ENCODE results near the gene PTH2R.
"Not testable (repeated sequence)": the region's sequence is repeated elsewhere in the genome, so short reads cannot be mapped to it uniquely, and the experiment has no call there.

The PTH2R gene

DNA sequence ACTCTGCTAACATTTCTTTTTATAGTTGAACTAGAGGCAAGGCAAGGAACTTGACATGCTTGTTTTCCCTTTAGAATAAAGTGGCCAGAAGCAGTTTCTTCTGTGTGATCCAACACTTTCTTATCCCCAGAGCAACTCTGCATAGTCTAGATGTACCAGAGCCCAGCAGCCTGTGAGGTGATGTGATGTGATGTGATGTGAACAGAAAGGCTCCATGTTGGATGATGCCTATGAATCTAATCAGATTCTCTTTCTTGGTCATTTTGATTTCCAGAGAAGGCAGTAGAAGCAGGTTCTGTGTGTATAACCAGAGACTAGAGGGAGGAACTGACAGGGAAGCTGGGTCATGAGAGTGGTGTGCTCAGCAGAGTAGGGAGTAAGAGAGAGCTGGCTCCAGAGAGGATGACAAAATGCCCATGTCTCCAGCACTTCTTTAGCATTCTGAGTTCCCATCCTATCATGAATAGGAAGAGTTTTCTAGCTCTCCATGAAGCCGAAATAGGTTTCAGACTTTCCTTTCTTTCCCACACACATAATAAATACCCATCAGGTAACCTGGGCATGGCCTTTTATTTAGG, 31.0 kb upstream of the PTH2R start:
- Histone ChIP-seq H3K4me2 (ENCODE audit: low read length) (no peak overlapping the region), H3K14ac (ENCODE audit: low read length) (no peak overlapping the region), H4K8ac (ENCODE audit: low read depth, low read length) (no peak overlapping the region), H2BK5ac (ENCODE audit: low read depth, low read length, poor library complexity) (no peak overlapping the region), H3K36me3 (ENCODE audit: control insufficient read depth in 1 of 2, insufficient read depth in 2 of 2, low read length in 2 of 2) (no peaks in the 10 kb centered on the region), H4K91ac (ENCODE audit: low read depth, low read length) (no peak overlapping the region), H3K9me3 (ENCODE audit: insufficient read depth, low read depth, low read length) (no peaks in the 10 kb centered on the region), H3K4me3 (ENCODE audit: low read depth, low read length) (no peak overlapping the region), H3K9ac (ENCODE audit: low read length) (no peak overlapping the region), H2AK5ac (ENCODE audit: low read length) (no peak overlapping the region), H2BK12ac (ENCODE audit: low read length) (no peak overlapping the region), H2AFZ (ENCODE audit: insufficient read depth, low read length, poor library complexity) (no peak overlapping the region), H3K4me1 (ENCODE audit: control insufficient read depth in 1 of 2, insufficient read depth in 2 of 2, low read length in 2 of 2) (no peaks in the 10 kb centered on the region), H4K12ac (ENCODE audit: low read depth, low read length) (no peak overlapping the region), H3K27ac (ENCODE audit: low read depth, low read length) (no peak overlapping the region), H3K4ac (ENCODE audit: low read depth, low read length) (no peak overlapping the region), H3K18ac (ENCODE audit: low read length) (no peak overlapping the region), H2BK120ac (ENCODE audit: insufficient read depth, low read length, poor library complexity) (no peak overlapping the region), H3K23ac (ENCODE audit: low read length) (no peak overlapping the region), H3K79me2 (ENCODE audit: control insufficient read depth, insufficient read depth, low read length, poor library complexity) (no peaks in the 10 kb centered on the region), H3K27me3 (ENCODE audit: insufficient read depth, low read length) (no peaks in the 10 kb centered on the region), H3K79me1 (ENCODE audit: low read length) (no peaks in the 10 kb centered on the region)
- WGBS (ENCODE audit: extremely low coverage, insufficient coverage, insufficient read length), result no CpG with 5 or more reads among the region's 1 CpG
- DNase-seq, result no peak

- H3K4me3 ChIP-seq (ENCODE audit: low read depth, low read length); H3K9ac ChIP-seq (ENCODE audit: low read length); H4K12ac ChIP-seq (ENCODE audit: low read depth, low read length); H3K14ac ChIP-seq (ENCODE audit: low read length); DNase-seq; H3K27ac ChIP-seq (ENCODE audit: low read depth, low read length); H2BK120ac ChIP-seq (ENCODE audit: insufficient read depth, low read length, poor library complexity); H2BK5ac ChIP-seq (ENCODE audit: low read depth, low read length, poor library complexity); H2AK5ac ChIP-seq (ENCODE audit: low read length); H3K27me3 ChIP-seq (ENCODE audit: insufficient read depth, low read length); H3K4ac ChIP-seq (ENCODE audit: low read depth, low read length); H4K91ac ChIP-seq (ENCODE audit: low read depth, low read length); H3K36me3 ChIP-seq (ENCODE audit: control insufficient read depth in 1 of 2, insufficient read depth in 2 of 2, low read length in 2 of 2); H3K79me2 ChIP-seq (ENCODE audit: control insufficient read depth, insufficient read depth, low read length, poor library complexity); H3K9me3 ChIP-seq (ENCODE audit: insufficient read depth, low read depth, low read length); H3K18ac ChIP-seq (ENCODE audit: low read length); H4K8ac ChIP-seq (ENCODE audit: low read depth, low read length); H3K4me2 ChIP-seq (ENCODE audit: low read length); H3K79me1 ChIP-seq (ENCODE audit: low read length); H3K23ac ChIP-seq (ENCODE audit: low read length); H2AFZ ChIP-seq (ENCODE audit: insufficient read depth, low read length, poor library complexity); H2BK12ac ChIP-seq (ENCODE audit: low read length); H3K4me1 ChIP-seq (ENCODE audit: control insufficient read depth in 1 of 2, insufficient read depth in 2 of 2, low read length in 2 of 2): not testable (repeated sequence)
- WGBS (ENCODE audit: extremely low coverage, insufficient coverage, insufficient read length), result no CpG with 5 or more reads among the region's 40 CpGs
These were observed 29.2 kb upstream of the PTH2R start for GRCh38 chr2:208377344-208377860.

- Histone ChIP-seq H2BK5ac (ENCODE audit: low read depth, low read length, poor library complexity) (no peak overlapping the region), H3K4me2 (ENCODE audit: low read length) (no peak overlapping the region), H3K14ac (ENCODE audit: low read length) (no peak overlapping the region), H2BK12ac (ENCODE audit: low read length) (no peak overlapping the region), H3K27ac (ENCODE audit: low read depth, low read length) (no peak overlapping the region), H3K36me3 (ENCODE audit: control insufficient read depth in 1 of 2, insufficient read depth in 2 of 2, low read length in 2 of 2) (no peaks in the 10 kb centered on the region), H2AFZ (ENCODE audit: insufficient read depth, low read length, poor library complexity) (no peak overlapping the region), H3K27me3 (ENCODE audit: insufficient read depth, low read length) (no peaks in the 10 kb centered on the region), H3K9me3 (ENCODE audit: insufficient read depth, low read depth, low read length) (no peaks in the 10 kb centered on the region), H3K9ac (ENCODE audit: low read length) (no peak overlapping the region), H3K18ac (ENCODE audit: low read length) (no peak overlapping the region), H3K4me3 (ENCODE audit: low read depth, low read length) (no peak overlapping the region), H4K12ac (ENCODE audit: low read depth, low read length) (no peak overlapping the region), H3K79me1 (ENCODE audit: low read length) (no peaks in the 10 kb centered on the region), H3K4ac (ENCODE audit: low read depth, low read length) (no peak overlapping the region), H2BK120ac (ENCODE audit: insufficient read depth, low read length, poor library complexity) (no peak overlapping the region), H4K8ac (ENCODE audit: low read depth, low read length) (no peak overlapping the region), H4K91ac (ENCODE audit: low read depth, low read length) (no peak overlapping the region), H3K23ac (ENCODE audit: low read length) (no peak overlapping the region), H3K79me2 (ENCODE audit: control insufficient read depth, insufficient read depth, low read length, poor library complexity) (no peaks in the 10 kb centered on the region), H2AK5ac (ENCODE audit: low read length) (no peak overlapping the region), H3K4me1 (ENCODE audit: control insufficient read depth in 1 of 2, insufficient read depth in 2 of 2, low read length in 2 of 2) (no peaks in the 10 kb centered on the region)
- no CpG with 5 or more reads among the region's 3 CpGs for WGBS (ENCODE audit: extremely low coverage, insufficient coverage, insufficient read length)
- no peak for DNase-seq
These were observed 27.4 kb upstream of the PTH2R start for GRCh38 chr2:208379192-208379591.

DNA sequence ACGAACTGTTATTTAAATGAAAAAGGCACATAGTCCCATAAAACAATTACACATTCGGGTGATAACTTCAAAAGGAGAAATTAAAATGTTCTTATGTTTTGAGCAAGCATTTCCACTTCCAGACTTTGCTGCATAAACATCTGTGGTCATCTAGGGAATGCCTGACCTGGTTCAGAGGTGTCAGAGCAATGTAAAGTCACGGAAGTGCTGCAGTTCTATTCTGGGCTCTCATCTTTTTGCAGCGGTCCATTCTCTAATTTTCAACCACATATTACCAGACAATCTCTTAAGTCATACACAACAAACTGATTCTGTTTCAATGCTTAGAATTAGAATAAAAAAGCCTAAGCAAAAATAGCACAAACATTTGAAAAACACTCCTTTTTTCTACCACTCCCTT, 22.0 kb upstream of the PTH2R start:
- Histone ChIP-seq H3K9me3 (ENCODE audit: insufficient read depth, low read depth, low read length) (no peaks in the 10 kb centered on the region), H2AK5ac (ENCODE audit: low read length) (no peak overlapping the region), H4K12ac (ENCODE audit: low read depth, low read length) (no peak overlapping the region), H3K79me1 (ENCODE audit: low read length) (no peaks in the 10 kb centered on the region), H2BK12ac (ENCODE audit: low read length) (no peak overlapping the region), H3K27ac (ENCODE audit: low read depth, low read length) (no peak overlapping the region), H3K79me2 (ENCODE audit: control insufficient read depth, insufficient read depth, low read length, poor library complexity) (no peaks in the 10 kb centered on the region), H2AFZ (ENCODE audit: insufficient read depth, low read length, poor library complexity) (no peak overlapping the region), H3K9ac (ENCODE audit: low read length) (no peak overlapping the region), H4K91ac (ENCODE audit: low read depth, low read length) (no peak overlapping the region), H3K18ac (ENCODE audit: low read length) (no peak overlapping the region), H3K4ac (ENCODE audit: low read depth, low read length) (no peak overlapping the region), H2BK5ac (ENCODE audit: low read depth, low read length, poor library complexity) (no peak overlapping the region), H3K27me3 (ENCODE audit: insufficient read depth, low read length) (no peaks in the 10 kb centered on the region), H3K14ac (ENCODE audit: low read length) (no peak overlapping the region), H2BK120ac (ENCODE audit: insufficient read depth, low read length, poor library complexity) (no peak overlapping the region), H3K4me1 (ENCODE audit: control insufficient read depth in 1 of 2, insufficient read depth in 2 of 2, low read length in 2 of 2) (no peaks in the 10 kb centered on the region), H4K8ac (ENCODE audit: low read depth, low read length) (no peak overlapping the region), H3K23ac (ENCODE audit: low read length) (no peak overlapping the region), H3K4me3 (ENCODE audit: low read depth, low read length) (no peak overlapping the region), H3K4me2 (ENCODE audit: low read length) (no peak overlapping the region), H3K36me3 (ENCODE audit: control insufficient read depth in 1 of 2, insufficient read depth in 2 of 2, low read length in 2 of 2) (no peaks in the 10 kb centered on the region)
- WGBS (ENCODE audit: extremely low coverage, insufficient coverage, insufficient read length), result no CpG with 5 or more reads among the region's 4 CpGs
- DNase-seq, result no peak
